GM23338 (cell line): ENCODE data around the gene HRH2.

Experiments used
- CREB1 ChIP-seq: fragments of 250-450 bp; sonication (Bioruptor Pico); IDR thresholded peaks from 2 replicates; pipeline ENCODE4 v1.5.0; 2020; ENCODE audit warnings: low read depth, mild to moderate bottlenecking, moderate library complexity
- CTCF ChIP-seq, 2 experiments: fragments of 200-600 bp in 1 of 2; sonication (generic) in 1 of 2; conservative IDR thresholded peaks; 2 replicates each; pipeline versions ENCODE4 v1.5.1 to v1.6.1; 2016 to 2017; ENCODE audit warnings: antibody characterized with exemption in 2 of 2, low read depth in 2 of 2, mild to moderate bottlenecking in 2 of 2, moderate library complexity in 1 of 2
- EZH2 ChIP-seq: fragments of 200-600 bp; sonication (generic); IDR thresholded peaks from one replicate; pipeline ENCODE4 v1.8.0; 2017; ENCODE audit warnings: antibody characterized with exemption, mild to moderate bottlenecking, low read depth; ENCODE audit not compliant: unreplicated experiment
- EZH2phosphoT487 ChIP-seq: fragments of 200-600 bp; sonication (generic); IDR thresholded peaks from one replicate; pipeline ENCODE4 v1.8.1; 2018; ENCODE audit warnings: antibody characterized with exemption; ENCODE audit not compliant: unreplicated experiment
- JUNB ChIP-seq: IDR thresholded peaks from one replicate; pipeline ENCODE4 v1.6.1; 2016; ENCODE audit warnings: antibody characterized with exemption; ENCODE audit not compliant: unreplicated experiment
- NANOG ChIP-seq: IDR thresholded peaks from 2 replicates; pipeline ENCODE4 v1.6.1; 2016; ENCODE audit warnings: antibody characterized with exemption, borderline replicate concordance
- POLR2AphosphoS5 ChIP-seq: IDR thresholded peaks from 2 replicates; pipeline ENCODE4 v1.6.1; 2016; ENCODE audit warnings: antibody characterized with exemption, low read depth
- STAT1 ChIP-seq: IDR thresholded peaks from one replicate; pipeline ENCODE4 v1.6.1; 2016; ENCODE audit warnings: antibody characterized with exemption; ENCODE audit not compliant: unreplicated experiment
- ZNF331 ChIP-seq: fragments of 250-450 bp; sonication (Bioruptor Pico); IDR thresholded peaks from 2 replicates; pipeline ENCODE4 v1.5.0; 2020; ENCODE audit warnings: low read depth, mild to moderate bottlenecking, moderate library complexity
- TF ChIP-seq, protein P1 (sequence below): IDR thresholded peaks from one replicate; pipeline ENCODE4 v1.6.1; 2018; ENCODE audit warnings: antibody characterized with exemption; ENCODE audit not compliant: unreplicated experiment
- TF ChIP-seq, protein P2 (sequence below): IDR thresholded peaks from 2 replicates; pipeline ENCODE4 v1.6.1; 2016; ENCODE audit warnings: antibody characterized with exemption

- TF ChIP-seq CTCF (conservative IDR thresholded peaks at IDR 0.05; ENCODE audit: low read depth in 2 of 2) (no peak), POLR2AphosphoS5 (no peak), EZH2 (no peak), JUNB (no peak), STAT1 (no peak), CREB1 (CRISPR knock-in tag) (no peak), EZH2phosphoT487 (no peak), ZNF331 (CRISPR knock-in tag) (no peak), NANOG (no peak)
- TF ChIP-seq, protein P1, sequence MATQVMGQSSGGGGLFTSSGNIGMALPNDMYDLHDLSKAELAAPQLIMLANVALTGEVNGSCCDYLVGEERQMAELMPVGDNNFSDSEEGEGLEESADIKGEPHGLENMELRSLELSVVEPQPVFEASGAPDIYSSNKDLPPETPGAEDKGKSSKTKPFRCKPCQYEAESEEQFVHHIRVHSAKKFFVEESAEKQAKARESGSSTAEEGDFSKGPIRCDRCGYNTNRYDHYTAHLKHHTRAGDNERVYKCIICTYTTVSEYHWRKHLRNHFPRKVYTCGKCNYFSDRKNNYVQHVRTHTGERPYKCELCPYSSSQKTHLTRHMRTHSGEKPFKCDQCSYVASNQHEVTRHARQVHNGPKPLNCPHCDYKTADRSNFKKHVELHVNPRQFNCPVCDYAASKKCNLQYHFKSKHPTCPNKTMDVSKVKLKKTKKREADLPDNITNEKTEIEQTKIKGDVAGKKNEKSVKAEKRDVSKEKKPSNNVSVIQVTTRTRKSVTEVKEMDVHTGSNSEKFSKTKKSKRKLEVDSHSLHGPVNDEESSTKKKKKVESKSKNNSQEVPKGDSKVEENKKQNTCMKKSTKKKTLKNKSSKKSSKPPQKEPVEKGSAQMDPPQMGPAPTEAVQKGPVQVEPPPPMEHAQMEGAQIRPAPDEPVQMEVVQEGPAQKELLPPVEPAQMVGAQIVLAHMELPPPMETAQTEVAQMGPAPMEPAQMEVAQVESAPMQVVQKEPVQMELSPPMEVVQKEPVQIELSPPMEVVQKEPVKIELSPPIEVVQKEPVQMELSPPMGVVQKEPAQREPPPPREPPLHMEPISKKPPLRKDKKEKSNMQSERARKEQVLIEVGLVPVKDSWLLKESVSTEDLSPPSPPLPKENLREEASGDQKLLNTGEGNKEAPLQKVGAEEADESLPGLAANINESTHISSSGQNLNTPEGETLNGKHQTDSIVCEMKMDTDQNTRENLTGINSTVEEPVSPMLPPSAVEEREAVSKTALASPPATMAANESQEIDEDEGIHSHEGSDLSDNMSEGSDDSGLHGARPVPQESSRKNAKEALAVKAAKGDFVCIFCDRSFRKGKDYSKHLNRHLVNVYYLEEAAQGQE = no peak
- TF ChIP-seq, protein P2, sequence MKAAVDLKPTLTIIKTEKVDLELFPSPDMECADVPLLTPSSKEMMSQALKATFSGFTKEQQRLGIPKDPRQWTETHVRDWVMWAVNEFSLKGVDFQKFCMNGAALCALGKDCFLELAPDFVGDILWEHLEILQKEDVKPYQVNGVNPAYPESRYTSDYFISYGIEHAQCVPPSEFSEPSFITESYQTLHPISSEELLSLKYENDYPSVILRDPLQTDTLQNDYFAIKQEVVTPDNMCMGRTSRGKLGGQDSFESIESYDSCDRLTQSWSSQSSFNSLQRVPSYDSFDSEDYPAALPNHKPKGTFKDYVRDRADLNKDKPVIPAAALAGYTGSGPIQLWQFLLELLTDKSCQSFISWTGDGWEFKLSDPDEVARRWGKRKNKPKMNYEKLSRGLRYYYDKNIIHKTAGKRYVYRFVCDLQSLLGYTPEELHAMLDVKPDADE = no peak
Measured at GRCh38 chr5:175653763-175654162, 4.1 kb upstream of the HRH2 start.
